Panc1 (cell line): ENCODE measurements around the gene LTC4S. TPM values are rescaled to one million over a fixed set of nuclear protein-coding genes. Genes with fewer than 3 reads are reported as not detected.

Experiments
- ATAC-seq: fragments of 200-7000 bp; cut with Tn5 transposase; 2 replicates; pipeline ENCODE4 v1.9.1; 2020; ENCODE audit warnings: mild to moderate bottlenecking, moderate library complexity
- BruUV-seq: library from RNA; stranded (reverse); fragments of 400-500 nt; replicated peaks from 2 replicates; lab custom pipeline; 2021; lab: Mats Ljungman, UMichigan
- CTCF ChIA-PET: fragments of 300-600 bp; sonication (Branson Sonifier 250); formaldehyde crosslinking; loops from one replicate; lab custom pipeline; 2022; ENCODE audit warnings: antibody characterized with exemption; lab: Charles Lee
- POLR2A ChIA-PET: fragments of 300-600 bp; sonication (Branson Sonifier 250); formaldehyde crosslinking; loops from one replicate; lab custom pipeline; 2022; ENCODE audit warnings: antibody characterized with exemption; lab: Charles Lee
- DNase-seq: peaks from one replicate; pipeline ENCODE4 v3.0.0-alpha.2; 2010; ENCODE audit warnings: low read depth, low spot score
- H3K27ac ChIP-seq: 2 replicates; pipeline ENCODE4 v1.5.1; 2011; ENCODE audit warnings: mild to moderate bottlenecking, low read length, inconsistent platforms
- H3K27me3 ChIP-seq: fragments of 200-500 bp; sonication (Bioruptor generic); 2 replicates; pipeline ENCODE4 v1.6.0; 2014; ENCODE audit warnings: low read length, inconsistent platforms; ENCODE audit not compliant: control insufficient read depth, insufficient read depth
- H3K36me3 ChIP-seq: fragments of 200-500 bp; sonication (Bioruptor generic); 2 replicates; pipeline ENCODE4 v1.5.1; 2014; ENCODE audit warnings: inconsistent platforms, mild to moderate bottlenecking, low read length, moderate library complexity; ENCODE audit not compliant: control insufficient read depth, insufficient read depth
- H3K4me1 ChIP-seq: 2 replicates; pipeline ENCODE4 v1.5.1; 2011; ENCODE audit warnings: inconsistent platforms, mild to moderate bottlenecking, low read length, moderate library complexity; ENCODE audit not compliant: control insufficient read depth, insufficient read depth
- H3K4me3 ChIP-seq, 2 experiments: 2 replicates each; pipeline ENCODE4 v1.5.1; 2011 to 2012; ENCODE audit warnings: low read depth in 2 of 2, low read length in 2 of 2, mild to moderate bottlenecking in 2 of 2, inconsistent platforms in 1 of 2, moderate library complexity in 1 of 2
- H3K9me3 ChIP-seq: fragments of 200-500 bp; sonication (Bioruptor generic); 2 replicates; pipeline ENCODE4 v1.5.1; 2014; ENCODE audit warnings: low read depth, mild to moderate bottlenecking, inconsistent platforms, low read length, moderate library complexity; ENCODE audit not compliant: control insufficient read depth, insufficient read depth
- CTCF ChIP-seq: fragments of 450-650 bp; IDR thresholded peaks from 2 replicates; pipeline ENCODE4 v1.5.1; 2017; ENCODE audit warnings: mild to moderate bottlenecking
- POLR2AphosphoS5 ChIP-seq: IDR thresholded peaks from 2 replicates; pipeline ENCODE4 v1.6.1; 2012; ENCODE audit warnings: mild to moderate bottlenecking, low read depth, low read length, moderate library complexity
- SIN3A ChIP-seq: IDR thresholded peaks from 2 replicates; pipeline ENCODE4 v1.6.1; 2012; ENCODE audit warnings: low read depth, mild to moderate bottlenecking, low read length, moderate library complexity, borderline replicate concordance; ENCODE audit not compliant: insufficient read depth
- TCF7L2 ChIP-seq: IDR thresholded peaks from 2 replicates; pipeline ENCODE4 v1.6.1; 2011; ENCODE audit warnings: mild to moderate bottlenecking, low read depth, low read length, inconsistent platforms
- in situ Hi-C: cut with HindIII; loops from 2 replicates; pipeline ENCODE4 v1.10.0; 2016; ENCODE audit warnings: low sequenced_read_pairs, low pct_unique_long_range_greater_than_20kb
- intact Hi-C: fragments of 100-400 bp; cut with micrococcal nuclease; formaldehyde crosslinking; loops from one replicate; pipeline ENCODE4 v1.10.0; 2022; ENCODE audit not compliant: unreplicated experiment
- microRNA-seq: library from miRNA; unstranded; fragments of <30 nt; microRNA quantifications from one replicate; pipeline ENCODE4 v1.1.0, GENCODE V29; 2020; ENCODE audit not compliant: unreplicated experiment
- total RNA-seq: library from RNA; stranded (reverse); gene quantifications from one replicate; pipeline ENCODE4 v1.2.1, GENCODE V29; 2021; ENCODE audit not compliant: unreplicated experiment
- TF ChIP-seq, protein P1 (sequence below), 2 experiments: IDR thresholded peaks; 2 replicates each; pipeline ENCODE4 v1.6.1; 2011 to 2012; ENCODE audit warnings: low read depth in 2 of 2, control low read depth in 1 of 2, low read length in 1 of 2, mild to moderate bottlenecking in 1 of 2, moderate library complexity in 1 of 2; ENCODE audit not compliant: insufficient read depth in 1 of 2

LTC4S gene
- total RNA-seq, 1 experiment from 2014 or later = 0.69 TPM

GRCh38 chr5:179840766-179841165, 47.0 kb downstream of the LTC4S start:
- no TSS peak for BruUV-seq
- in situ Hi-C loops = no loop called here
- H3K9me3 ChIP-seq = no peaks in the 10 kb centered on the region
- ATAC-seq = no peak
- TF ChIP-seq POLR2AphosphoS5 = peak; percentile 74
- TF ChIP-seq, protein P1, sequence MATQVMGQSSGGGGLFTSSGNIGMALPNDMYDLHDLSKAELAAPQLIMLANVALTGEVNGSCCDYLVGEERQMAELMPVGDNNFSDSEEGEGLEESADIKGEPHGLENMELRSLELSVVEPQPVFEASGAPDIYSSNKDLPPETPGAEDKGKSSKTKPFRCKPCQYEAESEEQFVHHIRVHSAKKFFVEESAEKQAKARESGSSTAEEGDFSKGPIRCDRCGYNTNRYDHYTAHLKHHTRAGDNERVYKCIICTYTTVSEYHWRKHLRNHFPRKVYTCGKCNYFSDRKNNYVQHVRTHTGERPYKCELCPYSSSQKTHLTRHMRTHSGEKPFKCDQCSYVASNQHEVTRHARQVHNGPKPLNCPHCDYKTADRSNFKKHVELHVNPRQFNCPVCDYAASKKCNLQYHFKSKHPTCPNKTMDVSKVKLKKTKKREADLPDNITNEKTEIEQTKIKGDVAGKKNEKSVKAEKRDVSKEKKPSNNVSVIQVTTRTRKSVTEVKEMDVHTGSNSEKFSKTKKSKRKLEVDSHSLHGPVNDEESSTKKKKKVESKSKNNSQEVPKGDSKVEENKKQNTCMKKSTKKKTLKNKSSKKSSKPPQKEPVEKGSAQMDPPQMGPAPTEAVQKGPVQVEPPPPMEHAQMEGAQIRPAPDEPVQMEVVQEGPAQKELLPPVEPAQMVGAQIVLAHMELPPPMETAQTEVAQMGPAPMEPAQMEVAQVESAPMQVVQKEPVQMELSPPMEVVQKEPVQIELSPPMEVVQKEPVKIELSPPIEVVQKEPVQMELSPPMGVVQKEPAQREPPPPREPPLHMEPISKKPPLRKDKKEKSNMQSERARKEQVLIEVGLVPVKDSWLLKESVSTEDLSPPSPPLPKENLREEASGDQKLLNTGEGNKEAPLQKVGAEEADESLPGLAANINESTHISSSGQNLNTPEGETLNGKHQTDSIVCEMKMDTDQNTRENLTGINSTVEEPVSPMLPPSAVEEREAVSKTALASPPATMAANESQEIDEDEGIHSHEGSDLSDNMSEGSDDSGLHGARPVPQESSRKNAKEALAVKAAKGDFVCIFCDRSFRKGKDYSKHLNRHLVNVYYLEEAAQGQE (IDR thresholded peaks at IDR 0.05; ENCODE audit: insufficient read depth in 1 of 2, low read depth in 2 of 2, low read length in 1 of 2) = no peak
- no peak overlapping the region for H3K4me3 ChIP-seq
- ChIA-PET CTCF (no interaction called here), POLR2A (no interaction called here)
- peaks cover 23% of the 10 kb centered on the region for H3K4me1 ChIP-seq
- H3K27ac ChIP-seq = no peak overlapping the region
- intact Hi-C loops = no loop called here
- DNase-seq = no peak
- H3K27me3 ChIP-seq = no peaks in the 10 kb centered on the region
- peaks cover 8% of the 10 kb centered on the region for H3K36me3 ChIP-seq

DNA sequence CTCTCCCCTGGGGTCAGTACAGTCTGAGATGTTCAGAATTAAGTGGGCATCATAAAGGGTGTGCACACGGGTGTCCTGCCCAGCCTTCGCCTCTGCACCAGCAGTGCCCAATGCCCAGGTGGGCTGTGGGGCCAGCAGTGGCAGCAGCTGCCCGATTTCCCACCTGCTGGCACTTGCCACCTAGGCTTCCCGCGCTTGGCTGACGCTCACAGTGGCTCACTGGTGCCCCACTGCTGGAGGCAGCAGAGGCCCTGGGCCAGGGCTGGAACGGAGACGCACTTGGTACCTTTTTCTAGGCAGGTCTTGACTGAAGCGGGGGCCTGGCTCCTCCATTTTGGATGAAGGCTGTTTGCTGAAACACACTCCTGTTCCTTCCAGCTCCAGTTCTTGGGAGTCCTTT, 47.8 kb downstream of the LTC4S start:
- H3K36me3 ChIP-seq = peaks cover 7% of the 10 kb centered on the region
- POLR2A ChIA-PET = no interaction called here

More for the DNA sequence above, 47.8 kb downstream of the LTC4S start:
- intact Hi-C loops (no loop called here), in situ Hi-C loops (no loop called here)
- H3K27me3 ChIP-seq = no peaks in the 10 kb centered on the region
- CTCF ChIA-PET = no interaction called here
- no TSS peak for BruUV-seq
- no peak overlapping the region for H3K27ac ChIP-seq
- peaks cover 2% of the 10 kb centered on the region; the same call in 1 of the 2 replicates for H3K9me3 ChIP-seq
- ATAC-seq (no peak), DNase-seq (no peak)
- H3K4me3 ChIP-seq = no peak overlapping the region
- peaks cover 17% of the 10 kb centered on the region for H3K4me1 ChIP-seq
- TF ChIP-seq SIN3A (no peak), TCF7L2 (no peak), POLR2AphosphoS5 (no peak), CTCF (no peak)
- TF ChIP-seq, protein P1 (IDR thresholded peaks at IDR 0.05; ENCODE audit: insufficient read depth in 1 of 2, low read depth in 2 of 2, low read length in 1 of 2) = no peak

Small RNA genes within 50 kb of the gene (microRNA-seq; reads per million reads assigned to microRNA genes)
- 20.7 reads per million, percentile 38 among the genes with 10 or more reads in this experiment for gene MIR1229

Other genes starting within 250 kb of the LTC4S start
- 66.3 TPM for gene RUFY1, start 243.4 kb upstream of the LTC4S start, total RNA-seq
- 587 TPM for gene HNRNPH1, start 170.3 kb upstream of the LTC4S start, total RNA-seq
- 0.39 TPM for gene CBY3, start 113.0 kb upstream of the LTC4S start, total RNA-seq
- 707 TPM for gene CANX, start 95.0 kb upstream of the LTC4S start, total RNA-seq
- gene MAML1, start 61.2 kb upstream of the LTC4S start, total RNA-seq = 31.3 TPM
- 406 TPM for gene MGAT4B, start 12.9 kb downstream of the LTC4S start, total RNA-seq
- gene SQSTM1, start 26.9 kb downstream of the LTC4S start, total RNA-seq = 985 TPM
- gene MRNIP, start 64.8 kb downstream of the LTC4S start, total RNA-seq = 33.0 TPM
- 131 TPM for gene TBC1D9B, start 113.9 kb downstream of the LTC4S start, total RNA-seq